ENCODE measurements around the gene PRKD1. TPM values are rescaled to one million over a fixed set of nuclear protein-coding genes. Genes with fewer than 3 reads are reported as not detected.

Gene PRKD1
- total RNA-seq (9.0 and 16.5 TPM in 2 replicates), polyA plus RNA-seq (7.5 and 9.7 TPM in 2 replicates)

DNA sequence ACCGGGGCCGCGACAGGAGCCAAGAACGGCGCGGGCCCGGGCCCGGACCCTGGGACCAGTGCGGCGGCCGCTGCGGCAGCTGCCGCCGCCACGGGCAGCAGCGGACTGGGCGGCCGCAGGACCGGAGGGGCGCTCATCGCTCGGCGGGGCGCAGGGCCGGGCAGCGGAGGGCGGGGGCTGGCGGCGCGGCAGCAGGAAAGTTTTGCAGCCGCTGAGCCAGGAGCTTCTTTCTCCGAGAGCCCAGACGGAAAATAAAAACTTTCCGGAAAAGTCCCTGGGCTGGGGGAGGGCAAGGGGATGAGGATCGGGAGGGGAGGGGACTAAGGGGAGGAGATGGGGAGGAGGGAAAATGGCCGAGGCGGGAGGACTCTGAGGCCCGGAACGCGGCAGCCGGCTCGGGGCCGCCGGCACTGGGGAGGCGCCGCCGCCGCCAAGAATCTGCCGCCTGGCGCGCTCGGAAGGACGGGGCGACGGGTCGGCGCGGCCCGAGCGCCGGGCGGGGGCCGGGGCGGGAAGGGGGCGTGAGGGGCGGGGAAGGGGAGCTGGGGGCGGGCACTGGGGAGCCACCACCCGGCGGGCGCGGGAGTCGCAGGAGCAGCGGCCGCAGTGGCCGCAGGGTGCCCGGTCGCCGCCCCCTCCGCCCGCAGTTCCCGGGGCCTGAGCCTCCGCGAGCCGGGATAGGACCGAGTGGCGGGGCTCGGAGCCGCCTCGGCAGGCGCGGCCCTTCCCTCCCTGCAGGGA lies at the start of gene PRKD1:
PRKD1 (minus strand) TSS at position 472 of the 741 bp plus-strand sequence.
- Histone ChIP-seq H3K27ac (peak within 1 kb of the TSS; percentile 63), H3K36me3 (replicated peaks; ENCODE audit: insufficient read depth, low read depth) (no peaks in the 10 kb centered on the region), H3K79me2 (peaks cover 38% of the 10 kb centered on the region), H2AFZ (peak within 1 kb of the TSS; percentile 88), H4K20me1 (ENCODE audit: insufficient read depth, poor library complexity, severe bottlenecking) (no peaks in the 10 kb centered on the region), H3K27me3 (no peaks in the 10 kb centered on the region), H3K4me3 (peak within 1 kb of the TSS; percentile 88), H3K9me2 (replicated peaks; ENCODE audit: insufficient read depth) (no peaks in the 10 kb centered on the region), H3K9me3 (ENCODE audit: low read depth) (no peaks in the 10 kb centered on the region), H3K4me2 (peak within 1 kb of the TSS; percentile 92), H3K4me1 (ENCODE audit: insufficient read depth) (peaks cover 17% of the 10 kb centered on the region)
- DNase-seq (ENCODE audit: low spot score) = peak; percentile 85
- TF ChIP-seq EZH2phosphoT487 (IDR thresholded peaks at IDR 0.05; ENCODE audit: low read depth, severe bottlenecking, unreplicated experiment) (no peak), EZH2 (IDR thresholded peaks at IDR 0.05; ENCODE audit: borderline replicate concordance) (peak; percentile 4)
- TF ChIP-seq, protein P1, sequence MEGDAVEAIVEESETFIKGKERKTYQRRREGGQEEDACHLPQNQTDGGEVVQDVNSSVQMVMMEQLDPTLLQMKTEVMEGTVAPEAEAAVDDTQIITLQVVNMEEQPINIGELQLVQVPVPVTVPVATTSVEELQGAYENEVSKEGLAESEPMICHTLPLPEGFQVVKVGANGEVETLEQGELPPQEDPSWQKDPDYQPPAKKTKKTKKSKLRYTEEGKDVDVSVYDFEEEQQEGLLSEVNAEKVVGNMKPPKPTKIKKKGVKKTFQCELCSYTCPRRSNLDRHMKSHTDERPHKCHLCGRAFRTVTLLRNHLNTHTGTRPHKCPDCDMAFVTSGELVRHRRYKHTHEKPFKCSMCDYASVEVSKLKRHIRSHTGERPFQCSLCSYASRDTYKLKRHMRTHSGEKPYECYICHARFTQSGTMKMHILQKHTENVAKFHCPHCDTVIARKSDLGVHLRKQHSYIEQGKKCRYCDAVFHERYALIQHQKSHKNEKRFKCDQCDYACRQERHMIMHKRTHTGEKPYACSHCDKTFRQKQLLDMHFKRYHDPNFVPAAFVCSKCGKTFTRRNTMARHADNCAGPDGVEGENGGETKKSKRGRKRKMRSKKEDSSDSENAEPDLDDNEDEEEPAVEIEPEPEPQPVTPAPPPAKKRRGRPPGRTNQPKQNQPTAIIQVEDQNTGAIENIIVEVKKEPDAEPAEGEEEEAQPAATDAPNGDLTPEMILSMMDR (IDR thresholded peaks at IDR 0.05; ENCODE audit: poor library complexity) = no peak
- 1% methylated on average over 31 of the region's 91 CpGs for WGBS (ENCODE audit: low lambda C conversion rate, missing lambda C conversion rate)

DNA sequence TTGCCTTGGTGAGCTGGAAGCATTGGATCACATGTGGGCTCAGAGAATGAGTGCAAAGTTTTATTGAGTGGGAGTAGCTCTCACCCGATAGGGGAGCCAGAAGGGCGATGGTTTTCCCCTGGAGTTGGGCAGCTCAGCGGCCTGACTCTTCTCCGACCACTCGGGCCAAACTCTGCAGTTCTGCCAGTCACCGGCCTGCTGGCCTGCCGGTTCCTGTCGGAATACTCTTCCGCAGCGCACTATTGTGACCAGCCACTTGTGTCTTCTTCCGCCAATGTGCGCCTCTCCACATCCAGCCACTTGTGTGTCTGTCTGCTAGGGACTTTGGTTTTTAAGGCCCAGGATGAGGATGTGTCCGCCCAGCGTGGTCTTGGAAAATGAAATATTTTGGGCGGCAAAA lies 43.5 kb upstream of the PRKD1 start:
- Histone ChIP-seq H3K9me2 (replicated peaks; ENCODE audit: insufficient read depth) (no peaks in the 10 kb centered on the region), H3K27ac (no peak overlapping the region), H3K4me3 (no peak overlapping the region), H3K4me1 (ENCODE audit: insufficient read depth) (no peaks in the 10 kb centered on the region), H3K79me2 (no peaks in the 10 kb centered on the region), H3K4me2 (no peak overlapping the region), H3K9me3 (ENCODE audit: low read depth) (no peaks in the 10 kb centered on the region), H3K36me3 (replicated peaks; ENCODE audit: insufficient read depth, low read depth) (no peaks in the 10 kb centered on the region), H4K20me1 (ENCODE audit: insufficient read depth, poor library complexity, severe bottlenecking) (no peaks in the 10 kb centered on the region), H2AFZ (no peak overlapping the region), H3K27me3 (no peaks in the 10 kb centered on the region)
- 96% methylated on average over 15 of the region's 15 CpGs for WGBS (ENCODE audit: low lambda C conversion rate, missing lambda C conversion rate)
- TF ChIP-seq EZH2 (IDR thresholded peaks at IDR 0.05; ENCODE audit: borderline replicate concordance) = no peak
- TF ChIP-seq EZH2phosphoT487 (IDR thresholded peaks at IDR 0.05; ENCODE audit: low read depth, severe bottlenecking, unreplicated experiment) = no peak
- TF ChIP-seq, protein P1 (IDR thresholded peaks at IDR 0.05; ENCODE audit: poor library complexity) = no peak
- DNase-seq (ENCODE audit: low spot score) = no peak

DNA sequence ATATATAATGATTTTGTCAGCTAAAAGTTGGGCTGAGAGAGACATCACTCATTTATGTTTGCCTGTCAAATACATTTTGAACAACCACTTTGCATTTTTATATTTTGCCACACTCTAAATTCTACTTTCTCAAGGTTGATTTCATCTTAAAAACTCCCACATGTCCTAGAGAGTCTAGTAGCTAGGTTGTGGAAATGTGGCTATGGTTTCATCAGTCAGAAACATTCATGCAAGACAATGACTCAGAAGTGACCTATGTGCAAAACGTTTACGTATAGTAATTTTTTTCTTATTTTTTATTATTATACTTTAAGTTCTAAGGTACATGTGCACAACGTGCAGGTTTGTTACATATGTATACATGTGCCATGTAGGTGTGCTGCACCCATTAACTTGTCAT lies 27.4 kb upstream of the PRKD1 start:
- WGBS (ENCODE audit: low lambda C conversion rate, missing lambda C conversion rate) = 90% methylated on average over 3 of the region's 3 CpGs
- TF ChIP-seq EZH2 (IDR thresholded peaks at IDR 0.05; ENCODE audit: borderline replicate concordance) (no peak), EZH2phosphoT487 (IDR thresholded peaks at IDR 0.05; ENCODE audit: low read depth, severe bottlenecking, unreplicated experiment) (no peak)
- TF ChIP-seq, protein P1 (IDR thresholded peaks at IDR 0.05; ENCODE audit: poor library complexity) = no peak
- H3K4me1 ChIP-seq (ENCODE audit: insufficient read depth) = no peaks in the 10 kb centered on the region

More for the DNA sequence above, 27.4 kb upstream of the PRKD1 start:
- Histone ChIP-seq H2AFZ (no peak overlapping the region), H3K27me3 (no peaks in the 10 kb centered on the region), H3K79me2 (no peaks in the 10 kb centered on the region), H3K9me3 (ENCODE audit: low read depth) (no peaks in the 10 kb centered on the region), H3K27ac (no peak overlapping the region), H3K4me2 (no peak overlapping the region), H3K9me2 (replicated peaks; ENCODE audit: insufficient read depth) (no peaks in the 10 kb centered on the region), H3K36me3 (replicated peaks; ENCODE audit: insufficient read depth, low read depth) (no peaks in the 10 kb centered on the region), H4K20me1 (ENCODE audit: insufficient read depth, poor library complexity, severe bottlenecking) (no peaks in the 10 kb centered on the region), H3K4me3 (no peak overlapping the region)
- no peak for DNase-seq (ENCODE audit: low spot score)

Data from hepatocyte (in vitro differentiated cells).